Thyroid gland (tissue), 4 donors: ENCODE data around the gene TOLLIP. TPM values are rescaled to one million over a fixed set of nuclear protein-coding genes. Genes with fewer than 3 reads are reported as not detected.

Experiments
- DNase-seq, 2 donors: peaks; one replicate each; pipeline ENCODE4 v3.0.0-alpha.2; 2019
- H3K27ac ChIP-seq, 3 donors: fragments of 200-600 bp; sonication (generic); 1 replicate in 2 of 3; 2 replicates in 1 of 3; pipeline ENCODE4 v1.5.1; 2016 to 2019; ENCODE audit warnings: mild to moderate bottlenecking in 1 of 3, moderate library complexity in 1 of 3
- H3K27me3 ChIP-seq: fragments of 200-600 bp; sonication (generic); one replicate; pipeline ENCODE4 v1.5.1; 2019
- H3K36me3 ChIP-seq, 2 donors: fragments of 200-600 bp; sonication (generic); one replicate each; pipeline ENCODE4 v1.5.1; 2016 to 2019
- H3K4me1 ChIP-seq, 2 donors: fragments of 200-600 bp; sonication (generic); one replicate each; pipeline ENCODE4 v1.5.1; 2017 to 2019
- H3K4me3 ChIP-seq, 3 donors: fragments of 200-600 bp; sonication (generic); replicated peaks in 1 of 3; 1 replicate in 2 of 3; 2 replicates in 1 of 3; pipeline ENCODE4 v1.5.1; 2016; ENCODE audit warnings: mild to moderate bottlenecking in 1 of 3
- H3K9me3 ChIP-seq: fragments of 200-600 bp; sonication (generic); one replicate; pipeline ENCODE4 v1.5.1; 2017
- CTCF ChIP-seq, 6 experiments: fragments of 200-600 bp in 3 of 6; fragments of 450-650 bp in 3 of 6; sonication (generic) in 3 of 6; IDR thresholded peaks; one replicate each; pipeline ENCODE4 v1.5.1; 2016 to 2019; ENCODE audit warnings: antibody characterized with exemption in 6 of 6, mild to moderate bottlenecking in 2 of 6, inconsistent platforms in 1 of 6, moderate library complexity in 1 of 6
- POLR2A ChIP-seq, 2 donors: fragments of 450-650 bp; IDR thresholded peaks; one replicate each; pipeline ENCODE4 v1.6.1; 2017; ENCODE audit warnings: antibody characterized with exemption in 2 of 2, mild to moderate bottlenecking in 2 of 2, moderate library complexity in 1 of 2
- WGBS, 2 donors: methylation state at CpG; one replicate each; pipeline ENCODE4 v1.1.5; 2017; 5-methylcytosine and 5-hydroxymethylcytosine counted together
- intact Hi-C: fragments of 100-400 bp; cut with DNase I; formaldehyde crosslinking; loops from one replicate; pipeline ENCODE4 v1.15.1; 2023
- total RNA-seq, 4 donors: library from RNA; depleted of rRNA; stranded (reverse); fragments of >200 nt; gene quantifications; one replicate each; pipeline ENCODE4 v1.2.3, GENCODE V29; 2016

The TOLLIP gene
- total RNA-seq, 4 donors from 2014 or later = 37.1 to 74.4 (median 65.7) TPM

- Histone ChIP-seq H3K4me1 (no peaks in the 10 kb centered on the region), H3K36me3 (peaks cover 18 to 22% of the 10 kb centered on the region in 2 donors), H3K27me3 (no peaks in the 10 kb centered on the region), H3K9me3 (no peaks in the 10 kb centered on the region), H3K27ac (no peak overlapping the region), H3K4me3 (no peak overlapping the region)
- 87 to 92% methylated on average over 10 to 15 of the region's 18 CpGs for WGBS, 2 donors
- intact Hi-C loops = no loop called here
- TF ChIP-seq POLR2A (IDR thresholded peaks at IDR 0.05) = no peak
- no peak for TF ChIP-seq CTCF (IDR thresholded peaks at IDR 0.05)
- DNase-seq = no peak
Observed at GRCh38 chr11:1275021-1275420, 34.4 kb downstream of the TOLLIP start.

- H3K36me3 ChIP-seq = peaks cover 18 to 19% of the 10 kb centered on the region in 2 donors
- H3K27me3 ChIP-seq = no peaks in the 10 kb centered on the region
- no peaks in the 10 kb centered on the region for H3K4me1 ChIP-seq
- H3K27ac ChIP-seq = no peak overlapping the region
- 88 to 93% methylated on average over 13 to 14 of the region's 14 CpGs for WGBS, 2 donors
- H3K9me3 ChIP-seq = no peaks in the 10 kb centered on the region
- no peak for DNase-seq
- no peak overlapping the region for H3K4me3 ChIP-seq
- TF ChIP-seq CTCF (IDR thresholded peaks at IDR 0.05) = no peak
- no peak for TF ChIP-seq POLR2A (IDR thresholded peaks at IDR 0.05)
- intact Hi-C loops = no loop called here
Observed at GRCh38 chr11:1274501-1274900, 34.9 kb downstream of the TOLLIP start.

GRCh38 chr11:1272531-1272930 is 36.9 kb downstream of the TOLLIP start:
- intact Hi-C loops = no loop called here
- 93 to 94% methylated on average over 30 of the region's 30 CpGs for WGBS, 2 donors

GRCh38 chr11:1271927-1272326 is 37.5 kb downstream of the TOLLIP start:
- no peak overlapping the region for H3K27ac ChIP-seq
- H3K4me3 ChIP-seq = no peak overlapping the region
- no peak for DNase-seq
- TF ChIP-seq POLR2A (IDR thresholded peaks at IDR 0.05) (no peak), CTCF (IDR thresholded peaks at IDR 0.05) (no peak)
- 90 to 100% methylated on average over 2 to 24 of the region's 30 CpGs for WGBS, 2 donors
- H3K36me3 ChIP-seq = peaks cover 11 to 15% of the 10 kb centered on the region in 2 donors
- intact Hi-C loops = no loop called here
- no peaks in the 10 kb centered on the region for H3K4me1 ChIP-seq
- no peaks in the 10 kb centered on the region for H3K9me3 ChIP-seq
- H3K27me3 ChIP-seq = no peaks in the 10 kb centered on the region

More at GRCh38 chr11:1272531-1272930, 36.9 kb downstream of the TOLLIP start:
- Histone ChIP-seq H3K36me3 (peaks cover 15 to 16% of the 10 kb centered on the region in 2 donors), H3K4me3 (no peak overlapping the region), H3K27me3 (no peaks in the 10 kb centered on the region), H3K4me1 (no peaks in the 10 kb centered on the region), H3K27ac (no peak overlapping the region), H3K9me3 (no peaks in the 10 kb centered on the region)
- TF ChIP-seq CTCF (IDR thresholded peaks at IDR 0.05) (no peak), POLR2A (IDR thresholded peaks at IDR 0.05) (no peak)
- DNase-seq = no peak

GRCh38 chr11:1271406-1271805 is 38.0 kb downstream of the TOLLIP start:
- intact Hi-C loops = no loop called here
- no peak for TF ChIP-seq CTCF (IDR thresholded peaks at IDR 0.05)
- TF ChIP-seq POLR2A (IDR thresholded peaks at IDR 0.05) = no peak
- H3K4me1 ChIP-seq = no peaks in the 10 kb centered on the region
- DNase-seq = no peak
- H3K36me3 ChIP-seq = peaks cover 6 to 9% of the 10 kb centered on the region in 2 donors
- H3K9me3 ChIP-seq = no peaks in the 10 kb centered on the region
- H3K27me3 ChIP-seq = no peaks in the 10 kb centered on the region
- H3K27ac ChIP-seq = no peak overlapping the region
- no peak overlapping the region for H3K4me3 ChIP-seq
- WGBS, 2 donors = 78 to 79% methylated on average over 9 of the region's 9 CpGs
